ENCODE data around the gene PSD4.

Gene PSD4

GRCh38 chr2:113148606-113149552 lies 24.9 kb upstream of the PSD4 start:
- 81 to 83% methylated on average over 8 of the region's 8 CpGs for WGBS, 2 experiments
- H3K36me3 ChIP-seq (ENCODE audit: control insufficient read depth, insufficient read depth, low read length), result no peaks in the 10 kb centered on the region
- H3K9me3 ChIP-seq (ENCODE audit: control insufficient read depth, low read length), result no peaks in the 10 kb centered on the region
- no peaks in the 10 kb centered on the region for H3K4me1 ChIP-seq (ENCODE audit: control insufficient read depth, insufficient read depth, low read length)
- no peaks in the 10 kb centered on the region for H3K27me3 ChIP-seq (ENCODE audit: control insufficient read depth, insufficient read depth, low read length, poor library complexity, severe bottlenecking)
- no peak overlapping the region for H3K27ac ChIP-seq (ENCODE audit: insufficient read depth, low read depth, low read length, poor library complexity, severe bottlenecking)
- H3K4me3 ChIP-seq (ENCODE audit: insufficient read depth, low read depth, low read length), result no peak overlapping the region

- Histone ChIP-seq H3K4me3 (ENCODE audit: insufficient read depth, low read depth, low read length) (no peak overlapping the region), H3K4me1 (ENCODE audit: control insufficient read depth, insufficient read depth, low read length) (no peaks in the 10 kb centered on the region), H3K27ac (ENCODE audit: insufficient read depth, low read depth, low read length, poor library complexity, severe bottlenecking) (no peak overlapping the region), H3K9me3 (ENCODE audit: control insufficient read depth, low read length) (no peaks in the 10 kb centered on the region), H3K36me3 (ENCODE audit: control insufficient read depth, insufficient read depth, low read length) (no peaks in the 10 kb centered on the region), H3K27me3 (ENCODE audit: control insufficient read depth, insufficient read depth, low read length, poor library complexity, severe bottlenecking) (no peaks in the 10 kb centered on the region)
- WGBS, 2 experiments, result 87 to 89% methylated on average over 1 of the region's 1 CpG
These were observed 24.1 kb upstream of the PSD4 start for GRCh38 chr2:113149553-113150257.

- WGBS, 2 experiments, result 88 to 97% methylated on average over 5 of the region's 5 CpGs
- Histone ChIP-seq H3K27ac (ENCODE audit: insufficient read depth, low read depth, low read length, poor library complexity, severe bottlenecking) (no peak overlapping the region), H3K4me3 (ENCODE audit: insufficient read depth, low read depth, low read length) (no peak overlapping the region), H3K9me3 (ENCODE audit: control insufficient read depth, low read length) (no peaks in the 10 kb centered on the region), H3K4me1 (ENCODE audit: control insufficient read depth, insufficient read depth, low read length) (no peaks in the 10 kb centered on the region), H3K36me3 (ENCODE audit: control insufficient read depth, insufficient read depth, low read length) (no peaks in the 10 kb centered on the region), H3K27me3 (ENCODE audit: control insufficient read depth, insufficient read depth, low read length, poor library complexity, severe bottlenecking) (peaks cover 3% of the 10 kb centered on the region)
These were observed 23.5 kb upstream of the PSD4 start for GRCh38 chr2:113150258-113150601.

GRCh38 chr2:113155331-113155730 lies 18.4 kb upstream of the PSD4 start:
- 80 to 84% methylated on average over 5 of the region's 5 CpGs for WGBS, 2 experiments
- Histone ChIP-seq H3K4me3 (ENCODE audit: insufficient read depth, low read depth, low read length) (no peak overlapping the region), H3K9me3 (ENCODE audit: control insufficient read depth, low read length) (no peaks in the 10 kb centered on the region), H3K27me3 (ENCODE audit: control insufficient read depth, insufficient read depth, low read length, poor library complexity, severe bottlenecking) (peaks cover 43% of the 10 kb centered on the region), H3K4me1 (ENCODE audit: control insufficient read depth, insufficient read depth, low read length) (peaks cover 4% of the 10 kb centered on the region), H3K36me3 (ENCODE audit: control insufficient read depth, insufficient read depth, low read length) (no peaks in the 10 kb centered on the region), H3K27ac (ENCODE audit: insufficient read depth, low read depth, low read length, poor library complexity, severe bottlenecking) (no peak overlapping the region)

GRCh38 chr2:113156278-113157117 lies 17.3 kb upstream of the PSD4 start:
- Histone ChIP-seq H3K9me3 (ENCODE audit: control insufficient read depth, low read length) (no peaks in the 10 kb centered on the region), H3K36me3 (ENCODE audit: control insufficient read depth, insufficient read depth, low read length) (no peaks in the 10 kb centered on the region), H3K27me3 (ENCODE audit: control insufficient read depth, insufficient read depth, low read length, poor library complexity, severe bottlenecking) (peaks cover 43% of the 10 kb centered on the region), H3K27ac (ENCODE audit: insufficient read depth, low read depth, low read length, poor library complexity, severe bottlenecking) (no peak overlapping the region), H3K4me3 (ENCODE audit: insufficient read depth, low read depth, low read length) (peak overlapping the region; percentile 41), H3K4me1 (ENCODE audit: control insufficient read depth, insufficient read depth, low read length) (peaks cover 4% of the 10 kb centered on the region)
- WGBS, 2 experiments, result 52 to 60% methylated on average over 10 of the region's 10 CpGs

- no peaks in the 10 kb centered on the region for H3K9me3 ChIP-seq (ENCODE audit: control insufficient read depth, low read length)
- peak overlapping the region; percentile 41 for H3K4me3 ChIP-seq (ENCODE audit: insufficient read depth, low read depth, low read length)
- 1% methylated on average over 92 of the region's 92 CpGs for WGBS, 2 experiments
- peaks cover 43% of the 10 kb centered on the region for H3K27me3 ChIP-seq (ENCODE audit: control insufficient read depth, insufficient read depth, low read length, poor library complexity, severe bottlenecking)
- H3K4me1 ChIP-seq (ENCODE audit: control insufficient read depth, insufficient read depth, low read length), result peaks cover 4% of the 10 kb centered on the region
- no peaks in the 10 kb centered on the region for H3K36me3 ChIP-seq (ENCODE audit: control insufficient read depth, insufficient read depth, low read length)
- H3K27ac ChIP-seq (ENCODE audit: insufficient read depth, low read depth, low read length, poor library complexity, severe bottlenecking), result no peak overlapping the region
These were observed 16.5 kb upstream of the PSD4 start for GRCh38 chr2:113157118-113157896.

GRCh38 chr2:113157897-113158753 lies 15.6 kb upstream of the PSD4 start:
- Histone ChIP-seq H3K4me3 (ENCODE audit: insufficient read depth, low read depth, low read length) (peak overlapping the region; percentile 41), H3K4me1 (ENCODE audit: control insufficient read depth, insufficient read depth, low read length) (peaks cover 4% of the 10 kb centered on the region), H3K9me3 (ENCODE audit: control insufficient read depth, low read length) (no peaks in the 10 kb centered on the region), H3K36me3 (ENCODE audit: control insufficient read depth, insufficient read depth, low read length) (no peaks in the 10 kb centered on the region), H3K27me3 (ENCODE audit: control insufficient read depth, insufficient read depth, low read length, poor library complexity, severe bottlenecking) (peaks cover 43% of the 10 kb centered on the region), H3K27ac (ENCODE audit: insufficient read depth, low read depth, low read length, poor library complexity, severe bottlenecking) (no peak overlapping the region)
- whole genome bisulfite sequencing, 2 experiments, result 66 to 74% methylated on average over 9 to 10 of the region's 10 CpGs

- Histone ChIP-seq H3K4me3 (ENCODE audit: insufficient read depth, low read depth, low read length) (no peak overlapping the region), H3K36me3 (ENCODE audit: control insufficient read depth, insufficient read depth, low read length) (no peaks in the 10 kb centered on the region), H3K9me3 (ENCODE audit: control insufficient read depth, low read length) (no peaks in the 10 kb centered on the region), H3K27ac (ENCODE audit: insufficient read depth, low read depth, low read length, poor library complexity, severe bottlenecking) (no peak overlapping the region), H3K4me1 (ENCODE audit: control insufficient read depth, insufficient read depth, low read length) (peaks cover 4% of the 10 kb centered on the region), H3K27me3 (ENCODE audit: control insufficient read depth, insufficient read depth, low read length, poor library complexity, severe bottlenecking) (peaks cover 43% of the 10 kb centered on the region)
- 86% methylated on average over 4 of the region's 4 CpGs for WGBS, 2 experiments
These were observed 14.8 kb upstream of the PSD4 start for GRCh38 chr2:113158884-113159553.

Measured in ectodermal cell (in vitro differentiated cells).